Hematopoietic multipotent progenitor cell treated with erythropoietin and hydrocortisone succinate and interleukin-3 and kit ligand, for 6 days (in vitro differentiated cells): ENCODE measurements around the gene LRRC47.
"Not testable (repeated sequence)": the region's sequence is repeated elsewhere in the genome, so short reads cannot be mapped to it uniquely, and the experiment has no call there.

Experiments used
- DNase-seq: peaks from one replicate; pipeline ENCODE4 v3.0.0-alpha.2; 2015

The LRRC47 gene

DNA sequence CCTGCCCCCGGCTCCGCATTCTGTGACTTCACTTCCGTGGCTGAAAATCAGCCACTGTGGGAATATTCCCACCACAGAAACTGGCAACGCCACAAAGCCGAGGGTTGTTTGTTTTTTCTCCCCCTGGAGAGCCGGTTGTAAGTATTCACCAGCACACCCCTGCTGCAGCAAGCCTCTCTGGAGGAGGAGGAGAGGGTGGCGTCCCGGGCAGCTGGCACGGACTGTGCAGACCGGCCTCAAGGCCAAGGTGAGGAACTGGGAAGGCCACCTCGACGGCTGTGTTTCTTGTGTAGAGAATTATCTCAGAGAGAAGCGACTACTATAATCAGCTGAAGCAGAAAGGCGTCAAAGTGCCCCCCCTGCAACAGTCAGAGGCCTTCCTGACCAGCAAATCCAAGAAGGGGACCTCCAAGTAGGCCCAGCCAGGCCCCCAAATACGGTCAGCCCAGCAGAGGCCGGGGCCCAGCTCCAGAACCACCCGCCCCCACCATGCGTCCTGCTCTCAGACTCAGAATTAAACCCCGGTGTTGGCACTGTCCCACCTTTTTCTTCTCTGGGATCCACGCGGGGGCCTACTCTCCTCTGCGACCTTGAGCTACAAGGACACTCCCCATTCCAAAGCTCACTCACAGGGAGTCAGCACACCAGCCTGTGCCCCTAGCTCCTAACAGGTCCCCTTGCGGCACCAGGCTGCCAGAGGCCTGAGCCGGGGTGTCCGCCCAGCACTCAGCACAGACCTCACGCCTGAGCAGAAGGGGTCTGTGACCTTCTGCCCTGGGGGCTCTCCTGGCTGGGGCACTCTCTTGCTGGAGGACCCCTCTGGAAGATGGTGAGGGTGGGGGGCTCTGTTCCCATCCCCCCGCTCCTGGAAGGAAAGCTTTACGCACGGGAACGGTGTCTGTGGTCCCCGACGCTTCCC is 24.9 kb downstream of the LRRC47 start:
- DNase-seq, result peak; percentile 46

DNA sequence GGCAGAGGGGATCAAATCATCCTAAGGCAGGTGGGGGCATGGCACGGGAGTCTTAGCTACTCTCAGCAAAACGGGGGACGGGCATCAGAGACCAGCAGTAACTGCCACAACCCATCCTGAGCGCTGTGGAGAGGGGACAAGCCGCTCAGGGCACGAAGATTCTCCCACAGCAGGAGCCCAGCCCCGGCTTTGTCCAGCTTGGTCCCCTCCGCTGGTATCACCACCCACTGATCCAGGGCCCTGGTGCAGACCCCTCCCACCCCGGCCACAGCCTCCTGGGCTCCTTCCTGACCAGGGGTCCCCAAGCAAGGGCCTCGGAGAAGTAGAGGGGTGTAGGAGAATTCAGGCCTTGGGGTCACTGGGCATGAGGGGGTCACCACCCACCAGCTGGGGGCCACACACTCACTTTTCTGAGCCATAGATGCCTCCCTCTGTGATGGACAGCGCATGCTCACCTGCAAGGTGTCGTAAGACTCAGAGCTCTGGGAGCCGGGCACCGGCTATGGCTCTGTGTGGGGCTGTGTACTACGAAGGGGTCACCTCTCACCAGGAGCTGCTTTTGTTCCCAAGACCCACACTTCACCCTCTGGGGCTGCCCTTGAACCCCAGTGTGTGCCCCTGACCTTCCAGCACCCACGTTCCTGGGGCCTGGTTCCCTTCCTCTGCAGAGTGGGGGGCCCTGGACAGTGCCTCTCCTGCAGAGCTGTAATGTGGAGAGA is 26.1 kb downstream of the LRRC47 start:
- DNase-seq, result no peak

DNA sequence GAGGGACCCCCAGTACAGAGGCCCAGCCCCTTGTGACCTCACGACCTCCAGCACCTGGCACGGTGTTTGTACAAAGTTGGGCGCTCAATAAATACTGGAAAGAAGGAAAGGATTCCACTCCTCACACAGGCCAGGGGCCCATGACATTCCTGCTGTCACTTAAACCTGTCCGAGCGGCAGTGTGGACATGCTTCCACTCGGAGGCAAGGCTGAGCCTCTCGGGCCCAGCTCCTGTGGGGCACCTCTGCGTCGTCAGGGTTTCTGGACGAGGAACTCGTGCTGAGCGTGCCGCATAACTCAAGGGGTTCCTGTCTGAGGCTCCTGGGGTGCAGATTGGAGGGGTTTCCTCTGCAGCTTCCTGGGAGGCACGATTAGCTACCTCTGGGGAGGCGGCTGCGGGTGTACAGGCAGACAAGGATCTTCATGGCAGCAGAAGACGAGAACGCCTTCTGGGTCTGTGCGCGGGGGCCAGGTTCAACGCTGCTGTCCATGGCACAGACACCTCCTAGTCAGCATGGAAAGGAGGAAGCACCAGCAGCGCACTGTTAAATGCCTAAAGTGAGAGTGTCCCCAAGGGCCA is 27.4 kb downstream of the LRRC47 start:
- DNase-seq, result no peak

DNA sequence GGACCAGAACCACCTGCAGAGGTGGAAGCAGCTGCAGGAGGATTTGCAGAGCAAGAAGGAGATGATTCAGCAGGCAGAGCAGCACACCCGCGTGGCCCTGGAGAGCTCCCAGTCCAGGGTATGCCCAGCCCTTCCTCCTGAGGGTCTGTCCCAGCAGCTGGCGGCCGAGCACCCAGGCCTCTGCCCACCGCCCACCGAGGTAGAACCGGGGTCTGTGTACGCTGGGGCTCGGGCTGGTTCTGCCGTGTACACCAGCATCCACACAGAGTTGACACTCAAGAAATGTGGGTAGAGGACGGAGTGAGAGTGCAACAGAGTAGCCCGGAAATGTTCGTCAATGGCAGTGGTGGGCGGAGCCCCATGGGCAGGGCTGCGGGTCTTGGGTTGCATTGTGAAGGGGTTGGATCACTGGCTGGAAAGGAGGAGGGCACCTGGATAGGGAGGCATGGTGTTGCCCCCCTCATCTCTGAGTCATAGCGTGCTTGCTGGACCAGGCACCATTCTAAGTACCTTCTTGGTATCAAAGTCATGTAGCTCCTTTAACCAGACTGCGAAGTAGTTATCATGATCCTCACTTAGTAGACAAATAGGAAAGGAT is 28.9 kb downstream of the LRRC47 start:
- no peak for DNase-seq

DNA sequence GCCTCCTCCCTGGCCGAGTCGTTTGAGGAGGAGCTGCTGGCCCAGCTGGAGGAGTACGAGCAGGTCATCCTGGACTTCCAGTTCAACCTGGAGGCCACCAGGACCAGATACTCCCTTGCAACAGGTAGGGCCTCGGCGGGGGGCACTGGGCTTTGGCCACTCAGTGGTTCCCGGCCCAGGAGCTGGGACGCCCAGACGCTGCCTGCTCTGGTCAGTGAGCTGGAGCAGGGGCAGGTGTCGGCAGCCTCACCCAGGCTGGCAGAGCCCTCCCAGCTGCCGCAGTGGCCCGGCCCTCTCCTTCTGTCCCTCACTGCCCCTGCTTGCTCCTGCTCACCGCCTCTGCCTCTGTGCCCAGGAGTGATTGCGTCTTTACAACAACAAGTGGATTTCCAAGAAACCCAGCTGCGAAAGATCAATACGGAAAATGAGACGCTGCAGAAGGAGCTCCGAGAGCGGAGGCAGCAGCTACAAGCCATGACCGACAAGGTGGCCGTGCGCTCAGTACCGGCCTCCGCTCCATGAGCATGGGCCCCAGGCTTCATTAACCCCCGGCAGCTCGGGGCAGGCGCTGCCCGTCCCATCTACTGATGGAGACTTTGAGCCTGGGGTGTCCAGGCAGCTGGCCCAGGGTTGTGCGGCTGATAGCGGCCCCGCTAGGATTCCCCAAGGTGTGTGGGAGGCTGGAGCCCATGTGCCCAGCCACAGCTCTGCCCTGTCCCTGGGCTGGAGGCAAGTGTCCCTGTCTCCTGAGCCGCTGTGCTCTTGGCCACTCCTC is 32.8 kb downstream of the LRRC47 start:
- no peak for DNase-seq

DNA sequence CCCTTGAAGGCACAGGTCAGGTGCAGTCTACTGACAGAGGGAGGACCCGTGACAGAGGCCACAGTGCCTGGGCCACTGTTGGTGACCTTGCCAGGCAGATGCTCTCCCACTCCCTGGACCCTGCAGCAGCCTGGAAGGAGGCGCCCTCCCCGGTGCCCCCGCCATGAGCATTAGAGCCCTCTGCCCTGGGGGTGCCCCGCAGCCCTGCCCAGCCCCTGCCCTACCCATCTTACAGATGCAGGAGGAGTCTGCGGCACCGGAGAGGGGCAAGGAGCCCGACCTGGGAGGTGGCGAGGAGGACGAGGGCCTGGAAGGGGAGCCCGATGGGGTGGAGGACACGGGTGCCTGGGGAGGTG is 33.4 kb downstream of the LRRC47 start:
- DNase-seq, result no peak

DNA sequence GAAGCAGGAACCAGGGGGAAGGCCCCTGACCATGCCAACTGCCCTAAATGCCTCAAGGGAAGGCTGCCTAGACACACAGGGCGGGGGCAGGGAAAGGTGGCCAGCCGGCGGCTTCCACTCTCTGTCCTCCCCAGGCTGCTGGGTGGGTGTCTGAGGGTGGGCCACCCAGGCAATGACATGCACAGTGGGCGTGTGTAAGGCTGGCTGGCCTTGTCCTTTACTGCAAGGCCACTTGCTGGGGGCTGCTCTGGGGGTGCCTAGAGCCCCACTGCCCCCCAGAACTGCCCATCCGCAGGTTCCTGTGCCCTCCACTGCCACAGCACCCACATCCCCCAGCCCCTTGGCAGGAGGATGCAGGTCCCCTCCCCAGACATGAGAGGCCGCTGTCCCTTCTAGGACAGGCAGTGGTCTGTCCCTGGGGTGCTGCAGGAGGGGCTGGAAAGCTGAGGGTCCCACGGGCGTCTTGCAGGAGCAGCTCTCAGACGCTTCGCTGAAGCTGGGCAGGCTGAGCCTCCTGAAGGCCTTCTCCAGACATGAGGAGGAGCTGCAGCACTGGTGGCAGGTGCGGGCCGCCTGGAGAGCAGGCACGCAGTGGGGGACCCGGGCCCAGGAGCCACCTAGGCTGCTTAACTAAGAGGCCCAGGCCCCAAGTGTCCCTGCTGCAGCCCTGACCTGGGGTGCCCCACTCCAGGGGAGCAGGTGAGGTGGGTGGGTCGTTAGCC is 34.0 kb downstream of the LRRC47 start:
- no peak for DNase-seq

DNA sequence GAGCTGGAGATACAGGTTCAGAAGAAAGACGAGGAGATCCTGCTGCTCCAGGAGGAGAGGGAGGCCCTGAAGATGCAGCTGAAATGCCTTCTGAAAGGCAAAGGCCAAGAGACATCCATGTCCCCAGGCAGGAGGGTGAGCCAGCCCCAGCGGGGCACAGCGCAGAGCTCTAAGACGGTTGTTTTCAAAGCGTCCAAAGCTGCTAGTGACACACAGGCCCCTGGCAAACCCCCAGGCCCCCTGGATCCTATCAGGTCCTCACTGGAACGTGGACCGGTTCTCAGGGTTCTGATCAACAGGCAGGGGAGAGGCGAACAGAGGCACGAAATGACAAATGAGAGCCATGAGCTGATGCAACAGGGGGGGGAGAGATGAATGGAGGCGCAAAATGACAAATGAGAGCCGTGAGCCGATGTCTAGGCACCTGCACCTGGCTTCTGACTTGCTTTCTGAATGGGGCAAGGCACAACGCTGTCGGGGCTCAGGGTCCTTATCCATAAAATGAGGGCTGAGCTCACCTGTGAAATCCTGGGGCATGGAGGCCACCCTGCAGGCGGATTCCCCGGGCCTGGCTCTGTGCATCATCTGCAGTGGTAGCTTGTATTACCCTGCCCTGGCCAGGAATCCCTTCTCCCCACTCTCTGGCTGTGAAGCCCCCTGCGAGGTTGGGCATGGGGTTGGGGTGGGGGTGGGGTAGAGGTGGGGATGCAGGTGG is 34.8 kb downstream of the LRRC47 start:
- DNase-seq, result no peak

DNA sequence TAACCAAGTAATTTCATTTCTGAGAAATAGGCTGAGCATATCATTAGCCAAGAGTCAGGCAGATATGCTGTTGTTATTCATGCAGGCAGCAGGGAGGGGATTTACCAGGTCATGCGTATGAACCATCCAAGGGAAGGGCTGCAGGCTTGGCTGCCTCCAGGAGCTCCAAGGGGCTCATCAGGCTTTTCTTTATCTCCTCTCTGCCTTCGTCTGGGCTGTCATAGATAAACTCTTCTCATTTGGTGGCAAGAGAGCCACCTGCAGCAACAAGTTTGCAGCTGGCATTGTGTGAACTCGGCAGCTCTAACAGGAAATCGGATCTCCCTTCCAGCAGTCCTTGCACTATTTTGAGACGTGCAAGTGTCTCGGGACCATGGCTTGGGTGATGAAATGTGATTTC is 36.5 kb downstream of the LRRC47 start:
- peak; percentile 89 for DNase-seq

DNA sequence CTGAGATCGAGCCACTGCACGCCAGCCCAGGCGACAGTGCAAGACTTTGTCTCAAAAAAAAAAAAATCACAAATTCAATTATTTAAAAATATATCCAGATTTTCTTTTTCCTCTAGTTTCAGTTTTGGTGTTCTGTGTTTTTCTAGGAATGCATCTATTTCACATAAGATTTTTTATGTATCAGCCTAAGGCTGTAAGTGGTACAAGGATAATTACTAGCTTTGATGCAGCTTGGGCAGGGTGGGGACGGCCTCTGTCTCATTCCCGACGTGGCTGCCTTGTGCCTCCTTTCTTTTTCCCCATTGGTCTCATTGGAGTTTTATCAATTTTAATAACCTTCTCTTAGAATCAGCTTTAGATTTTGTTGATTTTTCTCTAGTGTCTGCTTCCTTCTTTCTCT is 37.1 kb downstream of the LRRC47 start:
- DNase-seq, result no peak

DNA sequence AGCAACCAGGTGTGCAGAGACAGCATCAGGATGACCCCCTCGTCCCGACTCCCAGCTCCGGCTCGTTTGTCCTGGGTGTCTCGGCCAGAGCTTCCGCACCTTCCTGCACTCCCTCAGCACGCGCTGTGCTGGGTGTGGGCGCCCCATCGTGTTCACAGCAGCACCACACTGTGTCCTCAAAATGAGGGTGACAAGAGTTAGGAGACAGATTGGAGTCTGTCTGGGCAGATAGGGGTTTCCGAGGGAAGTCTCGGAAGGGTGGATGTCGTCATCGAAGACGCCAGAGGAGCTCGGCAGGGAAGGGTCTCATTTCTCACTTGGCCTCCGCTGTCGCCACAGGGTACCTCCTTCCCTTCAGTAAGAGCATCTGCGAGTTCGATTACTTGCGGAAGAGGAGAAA is 39.9 kb downstream of the LRRC47 start:
- DNase-seq, result no peak

DNA sequence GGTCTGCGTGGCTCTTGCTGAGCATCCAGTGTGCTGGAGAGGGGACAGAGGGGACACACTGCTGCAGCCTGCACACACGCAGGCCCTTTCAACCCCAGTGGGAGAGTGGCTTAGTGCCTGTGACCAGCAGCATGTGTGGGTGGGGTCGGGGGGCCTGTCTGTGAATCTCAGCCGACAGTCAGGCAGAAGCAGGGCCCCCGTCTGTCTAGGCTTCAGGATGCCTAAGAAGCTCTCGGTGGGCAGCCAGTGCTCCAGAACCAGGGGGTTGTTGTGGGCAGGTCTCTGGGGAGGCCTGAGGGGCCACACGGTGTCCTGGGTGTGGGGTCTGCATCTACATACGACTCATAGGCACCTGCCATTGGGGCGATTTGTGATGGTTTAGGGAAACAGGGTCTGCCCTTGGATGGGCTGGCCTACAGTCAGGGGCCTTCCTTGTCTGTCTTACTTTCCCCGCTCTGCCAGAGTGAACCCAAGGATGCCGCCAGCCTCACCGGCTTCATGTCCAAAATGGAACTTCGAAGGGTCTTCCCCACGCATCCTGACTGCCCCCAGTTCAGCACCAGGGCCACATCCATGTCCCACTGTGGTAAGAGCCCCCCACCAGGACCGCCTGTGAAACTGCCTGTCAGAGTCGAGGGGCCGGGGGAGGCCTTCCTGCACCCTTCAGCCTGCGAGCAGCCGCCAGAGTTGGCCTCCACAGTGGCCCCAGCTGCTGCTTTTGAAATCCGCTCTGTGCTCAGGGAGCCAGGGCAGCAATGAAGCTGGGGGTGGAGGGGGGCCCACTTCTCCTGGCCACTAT is 42.4 kb downstream of the LRRC47 start:
- no peak for DNase-seq

DNA sequence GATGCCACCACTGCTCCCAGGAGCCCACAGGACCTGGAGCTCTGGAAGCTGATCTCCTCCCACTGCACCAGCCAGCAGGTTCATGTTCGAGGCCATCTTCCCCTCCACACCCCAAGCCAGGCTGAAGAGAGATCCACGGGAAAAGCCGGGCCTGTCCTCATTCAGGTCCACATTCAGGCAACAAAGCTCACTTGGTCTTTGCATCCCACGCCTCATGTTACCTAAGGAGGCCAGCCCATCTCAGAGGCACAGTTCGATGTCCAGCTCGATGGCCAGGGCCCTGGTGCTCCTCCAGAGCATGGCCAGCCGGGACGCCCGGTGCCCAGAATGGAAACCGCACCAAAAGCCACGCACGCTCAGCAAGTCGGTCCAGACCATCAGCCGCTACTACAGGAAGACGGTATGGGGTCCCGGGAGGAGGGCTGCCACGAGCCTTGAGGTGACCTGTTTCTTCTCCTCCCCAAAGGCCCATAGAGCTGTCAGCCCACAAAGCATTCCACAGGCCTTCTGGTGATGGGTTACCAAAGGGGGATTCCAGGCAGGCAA is 43.8 kb downstream of the LRRC47 start, which contains the start of gene CCDC27:
TSS of gene CCDC27 (plus strand) at position 51 of the 546 bp plus-strand sequence. CDS start at position 83, 32 bp downstream.
- DNase-seq, result no peak

DNA sequence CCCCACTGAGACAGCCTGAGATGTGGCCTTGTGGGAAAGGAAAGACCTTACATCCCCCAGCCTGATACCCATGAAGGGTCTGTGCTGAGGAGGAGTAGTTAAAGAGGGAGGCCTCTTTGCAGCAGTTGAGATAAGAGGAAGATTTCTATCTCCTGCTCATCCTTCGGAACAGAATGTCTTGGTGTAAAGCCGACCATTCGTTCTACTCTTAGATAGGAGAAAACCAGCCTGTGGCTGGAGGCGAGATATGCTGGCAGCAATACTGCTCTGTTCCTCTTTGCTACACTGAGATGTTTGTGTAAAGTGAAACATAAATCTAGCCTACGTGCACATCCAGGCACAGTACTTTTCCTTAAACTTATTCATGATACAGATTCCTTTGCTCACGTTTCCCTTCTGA is 45.6 kb downstream of the LRRC47 start:
- peak; percentile 62 for DNase-seq

DNA sequence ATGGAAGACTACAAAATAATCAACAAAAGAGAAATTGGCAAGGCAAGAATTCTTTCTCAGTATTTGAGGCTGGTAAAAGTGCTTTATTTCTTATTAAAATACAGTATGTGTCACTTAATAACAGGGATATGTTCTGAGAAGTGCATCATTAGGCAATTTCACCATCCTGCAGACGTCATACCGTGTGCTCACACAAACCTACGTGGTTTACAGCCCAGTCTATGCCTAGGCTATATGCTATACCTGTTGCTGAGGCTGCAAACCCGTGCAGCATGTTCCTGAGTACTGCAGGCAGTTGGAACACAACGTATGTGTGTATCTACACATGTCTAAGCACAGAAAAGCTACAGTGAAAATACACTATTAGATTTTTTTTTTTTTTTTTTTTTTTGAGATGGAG is 46.8 kb downstream of the LRRC47 start:
- no peak for DNase-seq

DNA sequence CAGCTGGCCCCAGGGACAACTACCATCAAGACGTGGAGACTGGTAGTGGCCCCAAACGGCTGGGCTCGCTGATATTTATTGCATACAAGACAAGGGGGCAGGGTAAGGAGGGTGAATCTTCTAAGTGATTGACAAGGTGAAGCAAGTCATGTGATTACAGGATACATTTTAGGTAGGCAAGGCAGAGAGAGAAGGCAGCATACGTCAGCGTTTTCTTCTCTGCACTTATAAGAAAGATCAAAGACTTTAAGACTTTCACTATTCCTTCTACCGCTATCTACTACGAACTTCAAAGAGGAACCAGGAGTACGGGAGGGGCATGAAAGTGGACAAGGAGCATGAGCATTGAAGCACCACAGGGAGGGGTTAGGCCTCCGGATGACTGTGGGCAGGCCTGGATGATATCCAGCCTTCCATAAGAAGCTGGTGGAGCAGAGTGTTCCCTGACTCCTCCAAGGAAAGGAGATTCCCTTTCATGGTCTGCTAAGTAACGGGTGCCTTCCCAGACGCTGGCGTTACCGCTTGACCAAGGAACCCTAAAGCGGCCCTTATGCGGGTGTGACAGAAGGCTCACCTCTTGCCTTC is 47.9 kb downstream of the LRRC47 start:
- DNase-seq, result not testable (repeated sequence)

DNA sequence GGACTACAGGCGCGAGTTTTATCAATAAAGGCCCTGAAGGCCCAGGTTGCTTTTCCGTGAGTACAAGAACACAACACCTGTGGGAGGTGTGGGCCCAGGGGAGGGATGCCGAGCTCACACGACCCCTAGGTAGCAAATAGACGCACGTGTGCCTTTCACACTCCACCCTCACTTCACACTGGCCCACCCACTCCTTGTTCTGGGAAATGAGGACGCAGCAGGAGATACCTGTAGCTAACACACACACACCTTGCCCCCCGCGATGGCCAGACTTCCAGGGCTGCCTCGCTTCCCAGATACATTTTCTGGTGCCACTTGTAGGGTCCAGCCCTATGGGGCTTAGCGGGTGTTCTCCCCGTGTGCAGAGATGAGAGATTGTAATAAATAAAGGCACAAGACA is 48.4 kb downstream of the LRRC47 start:
- no peak for DNase-seq

DNA sequence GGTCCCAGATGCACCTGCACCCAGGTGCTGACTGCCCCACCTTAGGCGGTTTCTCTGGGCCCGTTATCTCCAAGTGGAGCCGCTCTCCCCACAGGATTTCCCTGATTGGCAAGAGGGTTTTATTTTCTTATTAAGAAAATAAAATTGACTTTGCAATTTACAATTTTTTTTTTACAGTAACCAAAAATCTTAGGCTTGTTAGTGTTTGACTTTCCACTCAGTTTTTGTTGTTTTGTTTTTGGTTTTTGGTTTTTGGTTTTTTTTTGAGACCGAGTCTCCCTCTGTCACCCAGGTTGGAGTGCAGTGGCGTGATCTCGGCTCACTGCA is 48.8 kb downstream of the LRRC47 start:
- no peak for DNase-seq

DNA sequence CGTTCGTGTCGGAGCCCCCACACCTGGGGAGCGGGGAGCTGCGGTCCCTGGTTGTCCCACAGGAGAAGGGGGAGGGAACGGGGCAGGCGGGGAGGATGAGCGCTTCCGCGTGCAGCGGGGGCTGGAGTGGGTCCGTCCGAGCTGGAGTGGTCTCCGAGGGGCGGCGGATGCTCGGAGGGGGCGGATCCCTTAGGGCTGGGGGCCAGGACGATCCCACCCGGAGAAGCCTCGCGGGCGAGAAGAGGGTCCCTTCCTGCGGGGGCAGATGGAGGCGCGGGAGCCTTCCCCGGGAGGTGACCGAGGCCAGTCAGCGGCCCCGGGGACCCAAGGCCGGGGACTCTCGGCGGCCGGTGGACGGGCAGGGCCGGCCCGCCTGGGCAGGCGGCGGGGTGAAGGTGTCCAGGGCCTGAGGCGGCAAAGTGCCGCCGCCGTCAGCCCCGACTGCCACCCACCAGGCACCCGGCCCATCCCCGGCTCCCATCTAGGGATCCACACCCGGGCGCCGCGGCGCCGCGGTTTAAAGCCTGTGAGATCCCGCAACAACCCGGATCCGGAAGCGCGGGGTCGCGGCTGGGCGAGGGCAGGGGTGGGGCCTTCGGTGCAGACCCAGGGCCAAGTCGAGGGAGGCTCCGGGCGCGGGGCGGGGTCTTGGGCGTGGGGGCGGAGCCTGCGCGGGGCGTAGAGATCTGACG is 49.3 kb downstream of the LRRC47 start:
- peak; percentile 91 for DNase-seq
